IPS-15b (cell line): ENCODE results near the gene PLCH1.

ENCODE experiments used
- H3K27me3 ChIP-seq: one replicate; pipeline ENCODE4 v1.6.1; 2013; ENCODE audit warnings: low read length; ENCODE audit not compliant: control insufficient read depth, insufficient read depth
- H3K36me3 ChIP-seq: one replicate; pipeline ENCODE4 v1.6.1; 2013; ENCODE audit warnings: low read length; ENCODE audit not compliant: control insufficient read depth, insufficient read depth
- H3K4me1 ChIP-seq: one replicate; pipeline ENCODE4 v1.6.1; 2013; ENCODE audit warnings: mild to moderate bottlenecking, low read length; ENCODE audit not compliant: control insufficient read depth, insufficient read depth
- H3K4me3 ChIP-seq: one replicate; pipeline ENCODE4 v1.5.1; 2013; ENCODE audit warnings: low read depth, low read length
- H3K9ac ChIP-seq: one replicate; pipeline ENCODE4 v1.6.1; 2013; ENCODE audit warnings: low read depth, mild to moderate bottlenecking, low read length
- H3K9me3 ChIP-seq: one replicate; pipeline ENCODE4 v1.6.1; 2013; ENCODE audit warnings: mild to moderate bottlenecking, low read length; ENCODE audit not compliant: control insufficient read depth, insufficient read depth

The PLCH1 gene

DNA sequence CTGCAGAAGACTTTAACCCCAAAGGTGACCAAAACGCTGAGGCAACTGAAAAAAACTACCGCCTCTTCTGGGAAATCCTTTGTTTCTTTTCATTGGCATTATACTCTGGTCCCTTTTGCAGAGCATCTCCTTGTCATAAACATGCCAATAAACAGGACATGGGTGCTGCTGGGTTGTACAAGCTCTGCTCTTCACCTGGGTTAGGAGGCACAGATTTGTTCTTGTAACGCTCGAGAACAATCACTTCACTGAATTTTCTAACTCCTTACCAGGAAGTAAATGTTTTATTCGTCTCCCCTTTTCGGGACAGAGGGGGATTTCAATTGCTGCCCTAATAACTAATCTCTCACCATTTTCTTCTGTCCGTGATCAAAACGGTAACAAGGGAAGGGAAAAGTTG lies 1.3 kb downstream of the PLCH1 start:
- peaks cover 2% of the 10 kb centered on the region for H3K27me3 ChIP-seq
- H3K9ac ChIP-seq = no peak overlapping the region
- H3K4me3 ChIP-seq = peak overlapping the region; percentile 84
- no peaks in the 10 kb centered on the region for H3K36me3 ChIP-seq
- peaks cover 18% of the 10 kb centered on the region for H3K4me1 ChIP-seq
- no peaks in the 10 kb centered on the region for H3K9me3 ChIP-seq

DNA sequence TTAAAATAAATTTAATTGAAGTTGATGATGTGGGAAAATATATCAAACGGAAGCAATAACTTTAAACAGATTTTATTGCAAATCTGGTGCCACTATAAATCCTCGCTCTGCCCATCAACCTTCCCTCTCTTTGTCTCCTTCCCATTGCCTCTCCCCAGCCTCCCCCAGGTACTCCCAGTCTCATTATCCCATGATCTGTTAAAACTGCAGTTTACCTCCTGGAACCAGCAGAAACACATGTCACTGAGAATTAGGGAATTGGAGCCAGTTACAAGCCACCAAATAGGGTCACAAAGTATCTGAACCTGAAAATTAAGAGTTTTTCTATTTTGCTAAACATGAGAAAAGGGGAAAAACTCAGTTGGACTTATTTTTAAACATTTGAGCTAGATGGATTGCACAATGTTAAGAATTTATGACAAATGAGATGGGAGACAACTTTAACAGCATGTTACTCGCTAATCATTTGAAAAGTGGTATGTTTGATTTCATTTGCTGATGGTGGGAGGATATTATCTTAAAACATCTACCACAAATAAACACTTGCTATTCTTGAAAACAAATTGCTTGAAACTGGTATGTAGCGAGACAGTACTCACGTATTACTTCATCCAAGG lies 2.4 kb downstream of the PLCH1 start:
- Histone ChIP-seq H3K27me3 (peaks cover 2% of the 10 kb centered on the region), H3K9ac (no peak overlapping the region), H3K4me3 (no peak overlapping the region), H3K36me3 (no peaks in the 10 kb centered on the region), H3K4me1 (peaks cover 8% of the 10 kb centered on the region), H3K9me3 (no peaks in the 10 kb centered on the region)

DNA sequence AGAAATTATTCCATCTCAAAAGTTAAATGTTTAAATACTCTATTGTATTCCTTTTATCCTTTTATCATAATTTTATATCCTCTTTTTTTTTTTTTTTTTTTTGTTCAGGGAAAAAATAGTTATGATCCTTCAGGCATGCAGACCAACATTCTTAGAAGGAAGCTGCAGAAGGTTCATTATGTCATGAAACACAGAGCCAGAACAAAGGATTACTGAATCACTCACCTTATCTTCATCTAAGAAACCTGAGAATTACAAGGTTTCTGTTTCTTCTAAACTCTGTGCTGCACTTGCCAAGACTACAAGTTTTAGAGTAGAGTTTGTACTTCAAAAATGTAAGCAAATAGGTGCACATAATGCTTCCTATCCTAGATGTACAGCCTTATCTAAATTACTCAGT lies 3.3 kb downstream of the PLCH1 start:
- Histone ChIP-seq H3K4me3 (no peak overlapping the region), H3K9ac (no peak overlapping the region), H3K36me3 (no peaks in the 10 kb centered on the region), H3K9me3 (no peaks in the 10 kb centered on the region), H3K27me3 (peaks cover 2% of the 10 kb centered on the region), H3K4me1 (peaks cover 3% of the 10 kb centered on the region)

DNA sequence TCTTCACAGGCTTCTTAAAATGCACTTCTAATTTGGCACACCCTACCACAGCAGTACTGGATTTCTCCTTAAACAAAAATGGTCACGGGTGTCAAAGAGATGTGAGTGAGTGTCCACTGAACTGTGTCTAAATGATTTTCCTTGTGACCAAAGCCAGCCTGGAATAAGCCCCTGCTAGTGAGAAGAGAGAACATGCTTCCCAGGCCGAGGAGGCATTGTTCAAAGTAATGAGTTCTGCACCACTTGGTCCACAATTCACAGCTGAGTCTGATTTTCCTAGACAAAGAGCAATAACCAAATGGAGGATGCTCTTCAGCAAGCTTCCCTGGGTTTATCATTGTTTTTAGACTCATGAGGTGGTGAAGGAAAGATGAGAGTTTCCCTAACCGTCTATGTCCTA lies 3.8 kb downstream of the PLCH1 start:
- H3K36me3 ChIP-seq = no peaks in the 10 kb centered on the region
- H3K27me3 ChIP-seq = peaks cover 2% of the 10 kb centered on the region
- H3K9me3 ChIP-seq = no peaks in the 10 kb centered on the region
- peaks cover under 1% of the 10 kb centered on the region for H3K4me1 ChIP-seq
- no peak overlapping the region for H3K4me3 ChIP-seq
- H3K9ac ChIP-seq = no peak overlapping the region

DNA sequence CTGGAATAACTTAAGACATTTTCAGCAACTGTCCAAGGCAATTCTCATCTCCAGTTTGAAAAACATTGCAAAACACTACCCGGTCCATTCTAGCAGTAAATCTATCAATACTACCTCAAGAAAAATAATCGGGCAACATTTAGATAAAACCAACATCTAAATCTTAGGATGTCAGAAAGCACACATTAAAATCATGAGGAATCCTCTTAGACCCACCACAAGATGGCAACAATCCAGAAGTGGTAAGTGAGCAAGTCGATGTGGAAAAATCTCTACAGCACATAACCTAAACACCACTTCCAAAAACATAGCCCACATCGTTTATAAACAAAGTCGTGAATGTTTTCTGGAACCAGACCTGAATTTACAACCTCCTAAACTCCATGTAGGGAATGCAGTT lies 5.7 kb downstream of the PLCH1 start:
- no peak overlapping the region for H3K4me3 ChIP-seq
- H3K36me3 ChIP-seq = no peaks in the 10 kb centered on the region
- no peaks in the 10 kb centered on the region for H3K4me1 ChIP-seq
- H3K9ac ChIP-seq = no peak overlapping the region
- H3K27me3 ChIP-seq = peaks cover 2% of the 10 kb centered on the region
- no peaks in the 10 kb centered on the region for H3K9me3 ChIP-seq

DNA sequence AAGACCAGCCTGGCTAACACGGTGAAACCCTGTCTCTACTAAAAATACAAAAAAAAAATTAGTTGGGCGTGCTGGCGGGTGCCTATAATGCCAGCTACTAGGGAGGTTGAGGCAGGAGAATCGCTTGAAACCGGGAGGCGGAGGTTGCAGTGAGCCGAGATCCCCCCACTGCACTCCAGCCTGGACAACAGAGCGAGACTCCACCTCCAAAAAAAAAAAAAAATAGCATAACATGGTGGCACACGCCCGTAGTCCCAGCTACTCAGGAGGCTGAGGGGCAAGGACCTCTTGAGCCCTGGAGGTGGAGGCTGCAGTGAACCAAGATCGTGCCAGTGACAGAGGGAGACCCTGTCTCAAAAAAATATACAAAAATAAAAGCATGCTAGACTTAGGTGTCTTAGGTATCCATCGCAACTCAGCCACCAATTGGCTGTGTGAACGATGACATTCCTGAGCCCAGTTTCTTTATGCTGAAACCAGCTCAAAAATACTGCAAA lies 6.2 kb downstream of the PLCH1 start:
- no peak overlapping the region for H3K9ac ChIP-seq
- H3K9me3 ChIP-seq = no peaks in the 10 kb centered on the region
- H3K4me3 ChIP-seq = no peak overlapping the region
- H3K27me3 ChIP-seq = peaks cover 2% of the 10 kb centered on the region
- H3K4me1 ChIP-seq = no peaks in the 10 kb centered on the region
- H3K36me3 ChIP-seq = no peaks in the 10 kb centered on the region

DNA sequence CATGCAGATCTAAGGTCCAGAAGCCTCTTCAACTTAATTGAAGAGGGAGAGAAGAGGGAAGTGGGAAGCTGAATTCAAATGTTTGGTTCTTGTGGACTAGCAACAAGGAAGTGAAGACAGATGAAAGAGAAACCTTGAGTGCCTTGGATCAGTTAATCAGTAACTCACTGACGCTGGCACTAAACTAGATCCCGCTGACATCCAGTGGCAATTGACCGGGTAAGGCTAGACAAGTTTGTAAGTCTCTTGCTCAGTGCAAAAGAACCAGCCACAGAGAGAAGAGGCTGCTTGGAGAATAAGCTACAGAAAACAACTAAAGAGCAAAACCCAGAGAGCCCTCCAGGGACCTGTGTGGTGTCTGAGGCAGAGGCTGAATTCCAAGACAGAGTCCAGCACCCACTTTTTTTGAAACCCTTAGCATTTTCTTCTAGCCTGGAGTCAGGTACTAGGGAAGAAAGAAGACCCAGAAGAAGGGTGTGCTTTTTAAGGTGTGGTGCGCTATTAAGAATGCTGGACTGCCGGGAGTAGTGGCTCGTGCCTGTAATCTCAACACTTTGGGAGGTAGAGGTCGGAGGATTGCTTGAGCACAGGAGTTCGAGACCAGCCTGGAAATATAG lies 6.9 kb downstream of the PLCH1 start:
- no peaks in the 10 kb centered on the region for H3K4me1 ChIP-seq
- no peak overlapping the region for H3K9ac ChIP-seq
- no peak overlapping the region for H3K4me3 ChIP-seq
- H3K36me3 ChIP-seq = no peaks in the 10 kb centered on the region
- no peaks in the 10 kb centered on the region for H3K9me3 ChIP-seq
- H3K27me3 ChIP-seq = no peaks in the 10 kb centered on the region

DNA sequence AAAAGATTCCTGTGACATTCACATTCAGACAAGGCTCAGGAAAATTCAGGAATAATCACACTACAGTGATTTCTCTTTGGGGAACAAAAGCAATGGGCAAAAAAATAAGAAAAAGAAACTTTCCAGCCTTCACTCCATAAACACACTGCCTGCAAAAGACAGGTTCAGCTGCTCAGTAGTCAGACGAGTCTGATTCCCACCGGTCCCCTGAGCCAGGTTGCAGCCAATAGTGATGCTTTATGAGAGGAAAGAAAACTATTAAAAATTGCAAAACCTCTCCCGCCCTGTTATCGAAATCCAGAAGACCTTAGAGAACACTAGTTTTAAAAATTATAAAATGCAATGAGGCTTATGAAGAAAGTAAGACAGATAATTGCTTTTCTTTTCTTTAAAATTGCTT lies 8.5 kb downstream of the PLCH1 start:
- no peaks in the 10 kb centered on the region for H3K36me3 ChIP-seq
- no peaks in the 10 kb centered on the region for H3K9me3 ChIP-seq
- no peak overlapping the region for H3K9ac ChIP-seq
- no peak overlapping the region for H3K4me3 ChIP-seq
- H3K27me3 ChIP-seq = no peaks in the 10 kb centered on the region
- no peaks in the 10 kb centered on the region for H3K4me1 ChIP-seq

DNA sequence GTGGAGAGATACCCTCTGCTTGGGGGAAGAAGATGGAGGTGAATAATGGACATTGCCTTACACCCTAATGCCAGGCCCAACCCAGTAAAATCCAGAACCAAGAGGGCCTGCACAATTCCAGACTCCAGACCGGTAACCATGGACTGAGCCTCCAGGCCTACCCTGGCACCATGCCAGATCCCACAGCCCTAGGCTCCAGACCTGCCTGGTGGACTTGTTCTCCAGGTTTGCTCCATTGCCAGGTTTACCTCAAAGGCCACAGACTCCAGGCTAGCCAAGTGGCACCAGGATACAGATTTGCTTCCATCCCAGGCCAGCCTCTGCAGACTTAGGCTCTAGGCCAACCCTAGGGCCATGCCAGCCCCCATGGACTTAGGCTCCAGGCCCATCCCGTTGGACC lies 14.0 kb downstream of the PLCH1 start:
- Histone ChIP-seq H3K9ac (no peak overlapping the region), H3K4me1 (no peaks in the 10 kb centered on the region), H3K27me3 (no peaks in the 10 kb centered on the region), H3K36me3 (no peaks in the 10 kb centered on the region), H3K9me3 (no peaks in the 10 kb centered on the region), H3K4me3 (no peak overlapping the region)

DNA sequence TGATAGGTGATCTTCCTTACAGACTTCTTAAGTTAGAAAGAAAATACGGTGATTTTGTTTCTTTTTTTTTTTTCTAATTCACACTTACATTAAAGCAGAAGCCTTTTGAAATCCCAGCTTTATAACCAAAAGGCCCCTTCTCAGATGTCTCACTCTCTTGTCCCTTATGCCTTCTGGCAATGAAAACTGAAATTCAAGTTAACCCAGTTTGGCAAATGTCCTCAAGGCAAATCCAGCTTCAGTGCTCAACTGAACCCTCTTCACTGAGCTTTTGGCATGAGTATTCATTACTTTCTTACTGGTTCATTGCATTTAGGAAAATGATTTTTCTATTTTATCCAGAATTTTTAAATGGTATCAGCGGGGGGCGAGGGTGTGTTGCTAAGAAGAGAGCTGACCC lies 17.0 kb downstream of the PLCH1 start:
- H3K9ac ChIP-seq = no peak overlapping the region
- no peaks in the 10 kb centered on the region for H3K36me3 ChIP-seq
- H3K9me3 ChIP-seq = no peaks in the 10 kb centered on the region
- no peaks in the 10 kb centered on the region for H3K4me1 ChIP-seq
- H3K27me3 ChIP-seq = no peaks in the 10 kb centered on the region
- H3K4me3 ChIP-seq = no peak overlapping the region

DNA sequence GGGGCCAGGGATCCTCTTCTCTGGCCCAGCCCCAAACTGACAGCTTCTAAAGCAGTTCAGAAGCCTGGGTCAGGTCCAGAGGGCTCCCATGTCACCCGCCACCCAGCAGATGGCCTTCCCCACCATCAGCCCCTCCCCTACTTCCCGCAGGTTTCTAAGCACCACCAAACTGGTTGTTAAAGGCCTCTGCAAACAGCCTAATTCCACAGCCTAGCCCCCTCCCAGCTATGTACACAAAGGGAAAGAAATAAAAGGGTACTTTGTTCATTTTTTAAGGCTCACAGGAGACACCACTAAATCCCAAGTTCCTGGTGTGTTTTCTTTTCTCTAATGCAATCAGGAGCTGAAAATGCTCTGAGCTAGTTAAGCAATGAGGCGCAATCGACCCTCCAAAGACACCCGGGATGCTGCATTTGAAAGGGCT lies 30.6 kb downstream of the PLCH1 start:
- H3K9ac ChIP-seq = no peak overlapping the region

DNA sequence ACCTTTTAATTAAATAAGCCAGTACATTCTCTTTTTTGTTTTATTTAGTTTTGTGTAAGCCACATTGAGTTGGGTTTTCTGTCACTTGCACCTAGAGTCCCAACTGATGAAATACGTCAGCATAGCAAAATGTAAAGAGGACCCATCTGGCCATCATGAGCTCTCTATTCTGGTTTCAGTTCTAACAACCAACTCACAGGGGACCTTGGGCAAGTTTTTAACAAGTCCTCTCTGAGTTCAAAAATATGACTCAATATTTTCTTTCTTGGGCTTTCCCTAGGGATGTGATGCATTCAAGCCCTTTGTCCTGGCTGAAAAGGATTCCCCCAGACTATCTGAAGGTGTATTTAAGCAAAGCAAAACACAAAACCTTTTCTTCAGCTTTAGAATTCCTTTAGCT lies 32.9 kb downstream of the PLCH1 start:
- Histone ChIP-seq H3K36me3 (no peaks in the 10 kb centered on the region), H3K4me1 (peaks cover 8% of the 10 kb centered on the region), H3K9ac (no peak overlapping the region), H3K4me3 (no peak overlapping the region), H3K27me3 (no peaks in the 10 kb centered on the region), H3K9me3 (no peaks in the 10 kb centered on the region)

More for the DNA sequence above, 30.6 kb downstream of the PLCH1 start:
- H3K4me1 ChIP-seq = peaks cover 8% of the 10 kb centered on the region
- H3K27me3 ChIP-seq = no peaks in the 10 kb centered on the region
- H3K4me3 ChIP-seq = no peak overlapping the region
- H3K36me3 ChIP-seq = no peaks in the 10 kb centered on the region
- no peaks in the 10 kb centered on the region for H3K9me3 ChIP-seq
